Measurements from ENCODE around the gene FFAR3. TPM values are rescaled to one million over a fixed set of nuclear protein-coding genes. Genes with fewer than 3 reads are reported as not detected.

The FFAR3 gene
- total and polyA plus RNA-seq, 2 of the 8 experiments (the other 6 are each of a cell fraction or from before 2014, with no cell fraction given): not detected

DNA sequence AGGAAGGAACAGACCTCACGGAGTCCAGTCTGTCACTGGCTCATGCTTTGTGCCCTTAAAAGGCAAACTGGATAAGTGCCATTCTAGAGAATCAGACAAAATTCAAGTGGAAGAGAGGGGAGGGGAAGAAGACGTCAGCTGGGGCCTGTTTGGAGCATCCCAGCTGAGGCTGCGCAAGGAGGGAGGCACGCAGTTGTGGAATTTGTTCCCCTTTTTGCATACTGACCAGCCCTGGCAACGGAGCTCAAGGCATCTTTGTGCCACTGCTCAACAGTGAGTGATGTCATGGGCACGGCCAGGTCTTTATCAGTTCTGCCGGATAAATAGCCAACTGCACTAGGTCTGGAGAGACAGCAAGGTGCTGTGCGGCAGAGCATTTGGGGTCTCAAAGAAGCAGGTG, 12.5 kb downstream of the FFAR3 start, which contains the start of gene GPR42:
Gene GPR42 (plus strand): TSS at position 347 of the 400 bp plus-strand sequence. CDS start 292 bp downstream, outside the sequence.
- H2BK5ac ChIP-seq (ENCODE audit: low read depth, low read length): no peak within 1 kb of the TSS

More for the DNA sequence above, 12.5 kb downstream of the FFAR3 start, which contains the start of gene GPR42:
- 83% methylated on average over 3 of the region's 8 CpGs; no CpG with 5 or more reads in 1 of the 2 experiments for WGBS, 2 experiments (ENCODE audit: extremely low coverage in 1 of 2, insufficient coverage in 1 of 2, insufficient read length in 1 of 2, insufficient replicate concordance in 2 of 2, low coverage in 1 of 2, low lambda C conversion rate in 2 of 2, missing lambda C conversion rate in 1 of 2)
- no peak within 1 kb of the TSS for H3K18ac ChIP-seq (ENCODE audit: extremely low read depth, low read length)
- no peak within 1 kb of the TSS for H3K56ac ChIP-seq (replicated peaks; ENCODE audit: insufficient read length, low read depth, low read length)
- H2BK120ac ChIP-seq (replicated peaks; ENCODE audit: low read depth, low read length): no peak within 1 kb of the TSS
- POLR2A ChIA-PET (ENCODE audit: partially characterized antibody): no interaction called here
- no peak within 1 kb of the TSS for H2AK5ac ChIP-seq (ENCODE audit: low read depth, low read length)
- no peaks in the 10 kb centered on the region for H3K4me1 ChIP-seq (replicated peaks in 1 of 4; ENCODE audit: control insufficient read depth in 3 of 4, insufficient read depth in 4 of 4, low read length in 3 of 4)
- H4K5ac ChIP-seq (ENCODE audit: insufficient read length, low read depth, low read length): no peak within 1 kb of the TSS
- no peak within 1 kb of the TSS for H3K23ac ChIP-seq (ENCODE audit: insufficient read length)
- H4K91ac ChIP-seq (replicated peaks; ENCODE audit: insufficient read length, low read length): no peak within 1 kb of the TSS
- H2BK12ac ChIP-seq (ENCODE audit: low read depth, low read length): no peak within 1 kb of the TSS
- TF ChIP-seq BCL11A (IDR thresholded peaks at IDR 0.05; ENCODE audit: low read depth in 2 of 2, low read length in 2 of 2) (no peak), TCF12 (IDR thresholded peaks at IDR 0.05; ENCODE audit: low read depth, low read length) (no peak), EZH2 (IDR thresholded peaks at IDR 0.05; ENCODE audit: low read depth, low read length, severe bottlenecking) (no peak)
- CTCF ChIA-PET (ENCODE audit: partially characterized antibody): no interaction called here
- H4K20me1 ChIP-seq (replicated peaks in 1 of 2; ENCODE audit: control insufficient read depth in 1 of 2, insufficient read depth in 2 of 2, low read length in 2 of 2): no peaks in the 10 kb centered on the region
- no peak within 1 kb of the TSS for H2BK20ac ChIP-seq (ENCODE audit: low read length)
- H4K8ac ChIP-seq (ENCODE audit: extremely low read depth, insufficient read depth, low read length): no peak within 1 kb of the TSS
- no peak for FAIRE-seq
- H3K27me3 ChIP-seq (replicated peaks in 1 of 4; ENCODE audit: control insufficient read depth in 3 of 4, extremely low read depth in 1 of 4, insufficient read depth in 3 of 4, low read length in 3 of 4): peaks cover 0 to 2% (median 0%) of the 10 kb centered on the region in 4 experiments; a peak in 1 of 7 replicates
- H3K27ac ChIP-seq (ENCODE audit: low read depth, low read length): no peak within 1 kb of the TSS
- H3K4ac ChIP-seq (replicated peaks; ENCODE audit: insufficient read length, low read depth, low read length): no peak within 1 kb of the TSS
- H2AFZ ChIP-seq (ENCODE audit: low read length): no peak within 1 kb of the TSS
- H2BK15ac ChIP-seq (ENCODE audit: low read length): no peak within 1 kb of the TSS
- no peaks in the 10 kb centered on the region for H3K79me2 ChIP-seq (ENCODE audit: control insufficient read depth in 1 of 2, insufficient read depth in 2 of 2, low read length in 2 of 2)
- H3K9ac ChIP-seq (replicated peaks in 1 of 4; ENCODE audit: extremely low read depth in 1 of 4, low read depth in 3 of 4, low read length in 3 of 4): no peak within 1 kb of the TSS
- H3K14ac ChIP-seq (ENCODE audit: insufficient read length): no peak within 1 kb of the TSS
- H3K4me3 ChIP-seq (ENCODE audit: extremely low read depth in 1 of 4, insufficient read depth in 2 of 4, low read depth in 3 of 4, low read length in 4 of 4): no peak within 1 kb of the TSS
- H3K36me3 ChIP-seq (ENCODE audit: control insufficient read depth in 2 of 4, insufficient read depth in 4 of 4, low read length in 3 of 4): no peaks in the 10 kb centered on the region
- DNase-seq (ENCODE audit: low read depth in 1 of 2, low spot score in 2 of 2): no peak
- H3K79me1 ChIP-seq (ENCODE audit: low read depth, low read length): no peaks in the 10 kb centered on the region
- no peaks in the 10 kb centered on the region for H3K23me2 ChIP-seq (ENCODE audit: low read depth, low read length)
- no peak within 1 kb of the TSS for H3K4me2 ChIP-seq (ENCODE audit: insufficient read depth in 1 of 2, low read depth in 2 of 2, low read length in 2 of 2)
- no peaks in the 10 kb centered on the region for H3K9me3 ChIP-seq (ENCODE audit: insufficient read depth in 2 of 2, low read depth in 1 of 2, low read length in 1 of 2)

Measured in H1 (cell line).